ENCODE results near the gene FGF3.

- no peak for TF ChIP-seq POLR2A (IDR thresholded peaks at IDR 0.05)
- no peak for TF ChIP-seq CTCF (IDR thresholded peaks at IDR 0.05)
Measured at GRCh38 chr11:69865707-69866106, 46.5 kb upstream of the FGF3 start.
